ENCODE data around the gene SCNN1B. TPM values are rescaled to one million over a fixed set of nuclear protein-coding genes. Genes with fewer than 3 reads are reported as not detected.

Gene SCNN1B
- total RNA-seq, 1 experiment from 2014 or later = not detected

GRCh38 chr16:23317751-23318150, 15.6 kb downstream of the SCNN1B start:
- in situ Hi-C loops (cut with HindIII; ENCODE audit: low sequenced_read_pairs) = no loop called here

GRCh38 chr16:23318639-23319038, 16.5 kb downstream of the SCNN1B start:
- DNase-seq (ENCODE audit: low spot score) = no peak
- in situ Hi-C loops (cut with HindIII; ENCODE audit: low sequenced_read_pairs) = no loop called here

More at GRCh38 chr16:23317751-23318150, 15.6 kb downstream of the SCNN1B start:
- DNase-seq (ENCODE audit: low spot score) = no peak

GRCh38 chr16:23319861-23320615, 17.9 kb downstream of the SCNN1B start:
- DNase-seq (ENCODE audit: low spot score) = no peak
- in situ Hi-C loops (cut with HindIII; ENCODE audit: low sequenced_read_pairs) = no loop called here

GRCh38 chr16:23320693-23321092, 18.6 kb downstream of the SCNN1B start:
- DNase-seq (ENCODE audit: low spot score) = no peak
- in situ Hi-C loops (cut with HindIII; ENCODE audit: low sequenced_read_pairs) = no loop called here

GRCh38 chr16:23321206-23321875, 19.2 kb downstream of the SCNN1B start:
- DNase-seq (ENCODE audit: low spot score) = no peak
- in situ Hi-C loops (cut with HindIII; ENCODE audit: low sequenced_read_pairs) = no loop called here

GRCh38 chr16:23323224-23324030, 21.3 kb downstream of the SCNN1B start:
- in situ Hi-C loops (cut with HindIII; ENCODE audit: low sequenced_read_pairs) = no loop called here
- DNase-seq (ENCODE audit: low spot score) = no peak

- in situ Hi-C loops (cut with HindIII; ENCODE audit: low sequenced_read_pairs) = no loop called here
- DNase-seq (ENCODE audit: low spot score) = no peak
These were observed 22.6 kb downstream of the SCNN1B start for GRCh38 chr16:23324727-23325126.

- in situ Hi-C loops (cut with HindIII; ENCODE audit: low sequenced_read_pairs) = no loop called here
- DNase-seq (ENCODE audit: low spot score) = no peak
These were observed 25.7 kb downstream of the SCNN1B start for GRCh38 chr16:23327836-23328235.

- DNase-seq (ENCODE audit: low spot score) = no peak
- in situ Hi-C loops (cut with HindIII; ENCODE audit: low sequenced_read_pairs) = no loop called here
These were observed 28.1 kb downstream of the SCNN1B start for GRCh38 chr16:23330161-23330560.

GRCh38 chr16:23330583-23331249, 28.6 kb downstream of the SCNN1B start:
- DNase-seq (ENCODE audit: low spot score) = no peak
- in situ Hi-C loops (cut with HindIII; ENCODE audit: low sequenced_read_pairs) = no loop called here

- DNase-seq (ENCODE audit: low spot score) = no peak
- in situ Hi-C loops (cut with HindIII; ENCODE audit: low sequenced_read_pairs) = no loop called here
These were observed 31.0 kb downstream of the SCNN1B start for GRCh38 chr16:23333034-23333579.

- in situ Hi-C loops (cut with HindIII; ENCODE audit: low sequenced_read_pairs) = no loop called here
- no peak for DNase-seq (ENCODE audit: low spot score)
These were observed 31.8 kb downstream of the SCNN1B start for GRCh38 chr16:23333831-23334456.

- DNase-seq (ENCODE audit: low spot score) = no peak
- in situ Hi-C loops (cut with HindIII; ENCODE audit: low sequenced_read_pairs) = no loop called here
These were observed 32.4 kb downstream of the SCNN1B start for GRCh38 chr16:23334457-23334853.

GRCh38 chr16:23334950-23335349, 32.8 kb downstream of the SCNN1B start:
- in situ Hi-C loops (cut with HindIII; ENCODE audit: low sequenced_read_pairs) = no loop called here
- no peak for DNase-seq (ENCODE audit: low spot score)

- in situ Hi-C loops (cut with HindIII; ENCODE audit: low sequenced_read_pairs) = no loop called here
- no peak for DNase-seq (ENCODE audit: low spot score)
These were observed 35.9 kb downstream of the SCNN1B start for GRCh38 chr16:23337836-23338550.

- in situ Hi-C loops (cut with HindIII; ENCODE audit: low sequenced_read_pairs) = no loop called here
- DNase-seq (ENCODE audit: low spot score) = no peak
These were observed 37.7 kb downstream of the SCNN1B start for GRCh38 chr16:23339787-23340186.

GRCh38 chr16:23342083-23342640, 40.1 kb downstream of the SCNN1B start:
- no peak for DNase-seq (ENCODE audit: low spot score)
- in situ Hi-C loops (cut with HindIII; ENCODE audit: low sequenced_read_pairs) = no loop called here
